Measurements from ENCODE around the gene TSEN2. TPM values are rescaled to one million over a fixed set of nuclear protein-coding genes. Genes with fewer than 3 reads are reported as not detected.

The TSEN2 gene
- total RNA-seq, 4 donors from 2014 or later, result 31.8 to 40.2 (median 35.2) TPM

DNA sequence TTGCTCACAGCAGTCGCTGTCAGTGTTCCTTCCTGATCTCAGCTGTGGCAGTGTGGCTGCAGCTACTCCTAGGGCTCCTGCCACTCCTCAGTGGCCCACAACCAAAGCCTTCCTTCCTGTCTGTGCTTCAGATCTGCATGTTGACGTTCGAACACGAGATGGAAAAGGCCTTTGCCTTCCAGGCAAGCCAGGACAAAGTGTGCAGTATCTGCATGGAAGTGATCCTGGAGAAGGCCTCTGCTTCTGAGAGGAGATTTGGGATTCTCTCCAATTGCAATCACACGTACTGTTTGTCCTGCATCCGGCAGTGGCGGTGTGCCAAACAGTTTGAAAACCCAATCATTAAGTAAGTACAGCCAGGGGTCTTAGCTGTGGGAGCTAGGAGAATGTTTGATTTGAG lies 90.4 kb downstream of the TSEN2 start:
- no peak for DNase-seq (ENCODE audit: low spot score in 2 of 2)
- no peak for TF ChIP-seq EP300 (IDR thresholded peaks at IDR 0.05)
- no peak for TF ChIP-seq POLR2A (IDR thresholded peaks at IDR 0.05)
- TF ChIP-seq, protein P1, sequence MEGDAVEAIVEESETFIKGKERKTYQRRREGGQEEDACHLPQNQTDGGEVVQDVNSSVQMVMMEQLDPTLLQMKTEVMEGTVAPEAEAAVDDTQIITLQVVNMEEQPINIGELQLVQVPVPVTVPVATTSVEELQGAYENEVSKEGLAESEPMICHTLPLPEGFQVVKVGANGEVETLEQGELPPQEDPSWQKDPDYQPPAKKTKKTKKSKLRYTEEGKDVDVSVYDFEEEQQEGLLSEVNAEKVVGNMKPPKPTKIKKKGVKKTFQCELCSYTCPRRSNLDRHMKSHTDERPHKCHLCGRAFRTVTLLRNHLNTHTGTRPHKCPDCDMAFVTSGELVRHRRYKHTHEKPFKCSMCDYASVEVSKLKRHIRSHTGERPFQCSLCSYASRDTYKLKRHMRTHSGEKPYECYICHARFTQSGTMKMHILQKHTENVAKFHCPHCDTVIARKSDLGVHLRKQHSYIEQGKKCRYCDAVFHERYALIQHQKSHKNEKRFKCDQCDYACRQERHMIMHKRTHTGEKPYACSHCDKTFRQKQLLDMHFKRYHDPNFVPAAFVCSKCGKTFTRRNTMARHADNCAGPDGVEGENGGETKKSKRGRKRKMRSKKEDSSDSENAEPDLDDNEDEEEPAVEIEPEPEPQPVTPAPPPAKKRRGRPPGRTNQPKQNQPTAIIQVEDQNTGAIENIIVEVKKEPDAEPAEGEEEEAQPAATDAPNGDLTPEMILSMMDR (IDR thresholded peaks at IDR 0.05), result no peak
- Histone ChIP-seq H3K27me3 (no peaks in the 10 kb centered on the region), H3K4me3 (no peak overlapping the region), H3K36me3 (peaks cover 7 to 100% (median 44%) of the 10 kb centered on the region in 3 donors), H3K9me3 (no peaks in the 10 kb centered on the region), H3K27ac (peak overlapping the region in 1 of 4 donors; percentile 13), H3K4me1 (peaks cover 0 to 12% (median 0%) of the 10 kb centered on the region in 4 donors)
- WGBS, 2 donors, result 58 to 61% methylated on average over 7 of the region's 7 CpGs

DNA sequence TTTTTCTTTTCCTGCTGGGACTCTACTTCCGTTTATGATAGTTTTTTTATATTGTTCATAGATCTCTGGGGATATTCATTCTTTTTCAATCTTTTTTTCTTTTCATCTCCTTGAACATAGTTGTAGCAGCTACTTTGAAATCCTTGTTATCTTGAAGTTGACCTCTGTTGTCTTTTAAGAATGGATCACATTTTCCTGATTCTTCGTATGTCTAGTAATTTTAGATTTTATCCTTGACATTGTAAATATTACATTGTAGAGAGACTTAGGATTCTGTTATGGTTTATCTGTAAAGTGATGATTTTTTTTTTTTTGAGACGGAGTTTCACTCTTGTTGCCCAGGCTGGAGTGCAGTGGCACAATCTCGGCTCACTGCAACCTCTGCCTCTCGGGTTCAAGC lies 93.1 kb downstream of the TSEN2 start:
- Histone ChIP-seq H3K4me3 (no peak overlapping the region), H3K36me3 (peaks cover 9 to 100% (median 41%) of the 10 kb centered on the region in 3 donors), H3K4me1 (peaks cover 0 to 12% (median 0%) of the 10 kb centered on the region in 4 donors), H3K27me3 (no peaks in the 10 kb centered on the region), H3K9me3 (no peaks in the 10 kb centered on the region), H3K27ac (no peak overlapping the region)
- TF ChIP-seq, protein P1 (IDR thresholded peaks at IDR 0.05), result no peak
- no peak for TF ChIP-seq EP300 (IDR thresholded peaks at IDR 0.05)
- no peak for TF ChIP-seq POLR2A (IDR thresholded peaks at IDR 0.05)
- WGBS, 2 donors, result 84 to 89% methylated on average over 5 of the region's 5 CpGs
- no peak for DNase-seq (ENCODE audit: low spot score in 2 of 2)

GRCh38 chr3:12578742-12579141 lies 94.5 kb downstream of the TSEN2 start:
- H3K9me3 ChIP-seq, result no peaks in the 10 kb centered on the region
- WGBS, 2 donors, result 82 to 93% methylated on average over 2 of the region's 2 CpGs
- H3K4me1 ChIP-seq, result peaks cover 0 to 12% (median 0%) of the 10 kb centered on the region in 4 donors
- TF ChIP-seq, protein P1 (IDR thresholded peaks at IDR 0.05), result no peak
- TF ChIP-seq EP300 (IDR thresholded peaks at IDR 0.05) (no peak), POLR2A (IDR thresholded peaks at IDR 0.05) (no peak)
- H3K4me3 ChIP-seq, result no peak overlapping the region
- peaks cover 5 to 100% (median 37%) of the 10 kb centered on the region in 3 donors for H3K36me3 ChIP-seq
- H3K27me3 ChIP-seq, result no peaks in the 10 kb centered on the region
- DNase-seq (ENCODE audit: low spot score in 2 of 2), result no peak
- H3K27ac ChIP-seq, result no peak overlapping the region

- H3K27ac ChIP-seq, result peak overlapping the region in 1 of 4 donors; percentile 40
- H3K36me3 ChIP-seq, result peaks cover 5 to 100% (median 33%) of the 10 kb centered on the region in 3 donors
- TF ChIP-seq, protein P1 (IDR thresholded peaks at IDR 0.05), result no peak
- TF ChIP-seq EP300 (IDR thresholded peaks at IDR 0.05), result no peak
- TF ChIP-seq POLR2A (IDR thresholded peaks at IDR 0.05), result no peak
- 86 to 92% methylated on average over 3 of the region's 3 CpGs for WGBS, 2 donors
- DNase-seq (ENCODE audit: low spot score in 2 of 2), result no peak
- H3K27me3 ChIP-seq, result no peaks in the 10 kb centered on the region
- no peaks in the 10 kb centered on the region for H3K9me3 ChIP-seq
- no peak overlapping the region for H3K4me3 ChIP-seq
- peaks cover 0 to 10% (median 0%) of the 10 kb centered on the region in 4 donors for H3K4me1 ChIP-seq
Measured at GRCh38 chr3:12579456-12579855, 95.2 kb downstream of the TSEN2 start.

GRCh38 chr3:12579905-12580304 lies 95.6 kb downstream of the TSEN2 start:
- 49 to 58% methylated on average over 3 of the region's 3 CpGs for WGBS, 2 donors
- H3K36me3 ChIP-seq, result peaks cover 5 to 100% (median 29%) of the 10 kb centered on the region in 3 donors
- H3K9me3 ChIP-seq, result no peaks in the 10 kb centered on the region
- H3K27ac ChIP-seq, result peak overlapping the region in 1 of 4 donors; percentile 40
- no peaks in the 10 kb centered on the region for H3K27me3 ChIP-seq
- H3K4me1 ChIP-seq, result peaks cover 0 to 10% (median 0%) of the 10 kb centered on the region in 4 donors
- H3K4me3 ChIP-seq, result no peak overlapping the region
- TF ChIP-seq, protein P1 (IDR thresholded peaks at IDR 0.05), result no peak
- TF ChIP-seq POLR2A (IDR thresholded peaks at IDR 0.05) (no peak), EP300 (IDR thresholded peaks at IDR 0.05) (no peak)
- no peak for DNase-seq (ENCODE audit: low spot score in 2 of 2)

Measured in tibial nerve (tissue), 4 donors.